B cell (primary cell): ENCODE data around the gene ZBTB21.

ENCODE experiments used
- EZH2 ChIP-seq: IDR thresholded peaks from 2 replicates; pipeline ENCODE4 v1.6.1; 2012; ENCODE audit warnings: borderline replicate concordance, low read depth, mild to moderate bottlenecking, moderate library complexity, low read length; ENCODE audit not compliant: insufficient read depth, poor library complexity, severe bottlenecking
- TF ChIP-seq, protein P1 (sequence below): fragments of 200-600 bp; IDR thresholded peaks from one replicate; pipeline ENCODE4 v1.8.0; 2022; ENCODE audit warnings: antibody characterized with exemption, mild to moderate bottlenecking

DNA sequence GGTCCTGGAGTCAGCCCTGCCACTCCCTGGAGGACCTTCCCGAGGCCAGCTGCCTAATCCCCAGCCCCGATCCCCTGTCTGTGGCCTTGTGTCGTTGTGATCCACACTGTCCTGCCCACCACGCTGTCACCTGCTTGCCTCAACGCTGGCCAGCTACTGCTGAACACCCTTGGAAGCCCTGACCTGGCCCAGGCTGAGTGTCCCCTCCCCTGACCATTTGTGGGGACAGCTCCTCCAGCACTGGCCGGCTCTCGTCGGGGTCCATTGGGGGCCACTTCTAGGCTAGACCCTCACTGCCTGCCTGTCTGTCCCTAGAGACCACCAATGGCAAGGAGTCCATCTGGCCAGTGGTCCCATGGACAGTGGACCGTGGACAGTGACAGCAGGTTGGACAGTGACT, 49.0 kb upstream of the ZBTB21 start:
- TF ChIP-seq EZH2 = no peak
- TF ChIP-seq, protein P1, sequence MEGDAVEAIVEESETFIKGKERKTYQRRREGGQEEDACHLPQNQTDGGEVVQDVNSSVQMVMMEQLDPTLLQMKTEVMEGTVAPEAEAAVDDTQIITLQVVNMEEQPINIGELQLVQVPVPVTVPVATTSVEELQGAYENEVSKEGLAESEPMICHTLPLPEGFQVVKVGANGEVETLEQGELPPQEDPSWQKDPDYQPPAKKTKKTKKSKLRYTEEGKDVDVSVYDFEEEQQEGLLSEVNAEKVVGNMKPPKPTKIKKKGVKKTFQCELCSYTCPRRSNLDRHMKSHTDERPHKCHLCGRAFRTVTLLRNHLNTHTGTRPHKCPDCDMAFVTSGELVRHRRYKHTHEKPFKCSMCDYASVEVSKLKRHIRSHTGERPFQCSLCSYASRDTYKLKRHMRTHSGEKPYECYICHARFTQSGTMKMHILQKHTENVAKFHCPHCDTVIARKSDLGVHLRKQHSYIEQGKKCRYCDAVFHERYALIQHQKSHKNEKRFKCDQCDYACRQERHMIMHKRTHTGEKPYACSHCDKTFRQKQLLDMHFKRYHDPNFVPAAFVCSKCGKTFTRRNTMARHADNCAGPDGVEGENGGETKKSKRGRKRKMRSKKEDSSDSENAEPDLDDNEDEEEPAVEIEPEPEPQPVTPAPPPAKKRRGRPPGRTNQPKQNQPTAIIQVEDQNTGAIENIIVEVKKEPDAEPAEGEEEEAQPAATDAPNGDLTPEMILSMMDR = no peak
